A673 (cell line): ENCODE results near the gene SPTAN1. TPM values are rescaled to one million over a fixed set of nuclear protein-coding genes. Genes with fewer than 3 reads are reported as not detected.

ENCODE experiments used
- BruUV-seq: library from RNA; stranded (reverse); fragments of 400-500 nt; replicated peaks from 2 replicates; lab custom pipeline; 2021; lab: Mats Ljungman, UMichigan
- CTCF ChIA-PET: fragments of 300-600 bp; sonication (Branson Sonifier 250); formaldehyde crosslinking; loops from one replicate; lab custom pipeline; 2022; ENCODE audit warnings: antibody characterized with exemption; lab: Charles Lee
- POLR2A ChIA-PET: fragments of 300-600 bp; sonication (Branson Sonifier 250); formaldehyde crosslinking; loops from one replicate; lab custom pipeline; 2022; ENCODE audit warnings: antibody characterized with exemption; ENCODE audit not compliant: low non-redundant PET; lab: Charles Lee
- DNase-seq: peaks from one replicate; pipeline ENCODE4 v3.0.0-alpha.2; 2015; ENCODE audit warnings: low spot score
- H3K27ac ChIP-seq: fragments of 200-600 bp; sonication (generic); 2 replicates; pipeline ENCODE4 v1.5.1; 2016; ENCODE audit warnings: mixed run types, low read depth, mild to moderate bottlenecking, mixed read lengths, antibody characterized with exemption, low read length; ENCODE audit not compliant: poor library complexity, severe bottlenecking
- H3K27me3 ChIP-seq: fragments of 200-600 bp; sonication (generic); replicated peaks from 2 replicates; pipeline ENCODE4 v1.6.1; 2017; ENCODE audit warnings: mixed run types, low read depth, mild to moderate bottlenecking, mixed read lengths, antibody characterized with exemption, low read length; ENCODE audit not compliant: insufficient read depth, poor library complexity
- H3K36me3 ChIP-seq: fragments of 200-600 bp; sonication (generic); 2 replicates; pipeline ENCODE4 v1.6.1; 2016; ENCODE audit warnings: mixed run types, mild to moderate bottlenecking, mixed read lengths, antibody characterized with exemption, low read length; ENCODE audit not compliant: insufficient read depth, poor library complexity, severe bottlenecking
- H3K4me1 ChIP-seq: fragments of 200-600 bp; sonication (generic); 2 replicates; pipeline ENCODE4 v1.6.1; 2017; ENCODE audit warnings: mixed run types, mild to moderate bottlenecking, mixed read lengths, antibody characterized with exemption, low read length; ENCODE audit not compliant: insufficient read depth, poor library complexity, severe bottlenecking
- H3K4me3 ChIP-seq: fragments of 200-600 bp; sonication (generic); 2 replicates; pipeline ENCODE4 v1.5.1; 2016; ENCODE audit warnings: low read depth, mixed run types, mild to moderate bottlenecking, mixed read lengths, low read length; ENCODE audit not compliant: poor library complexity, severe bottlenecking
- H3K9me3 ChIP-seq: fragments of 200-600 bp; sonication (generic); 2 replicates; pipeline ENCODE4 v1.6.1; 2016; ENCODE audit warnings: mixed run types, low read depth, mild to moderate bottlenecking, mixed read lengths, antibody characterized with exemption, low read length; ENCODE audit not compliant: poor library complexity, severe bottlenecking
- CTCF ChIP-seq: fragments of 300-800, 200-600 bp; sonication (generic); conservative IDR thresholded peaks from 2 replicates; pipeline ENCODE4 v1.5.1; 2017; ENCODE audit warnings: low read depth, mild to moderate bottlenecking, antibody characterized with exemption, low read length, moderate library complexity, mixed read lengths
- EZH2 ChIP-seq: fragments of 200-600 bp; sonication (generic); IDR thresholded peaks from 2 replicates; pipeline ENCODE4 v1.6.1; 2017; ENCODE audit warnings: borderline replicate concordance, low read depth, mild to moderate bottlenecking, mixed read lengths, antibody characterized with exemption, low read length; ENCODE audit not compliant: poor library complexity, severe bottlenecking
- intact Hi-C: fragments of 100-400 bp; cut with micrococcal nuclease; formaldehyde crosslinking; loops from one replicate; pipeline ENCODE4 v1.10.0; 2022; ENCODE audit not compliant: unreplicated experiment
- total RNA-seq: library from RNA; stranded (reverse); gene quantifications from 2 replicates; pipeline ENCODE4 v1.2.3, GENCODE V29; 2021

Gene SPTAN1
- total RNA-seq, 1 experiment from 2014 or later = 262 TPM

DNA sequence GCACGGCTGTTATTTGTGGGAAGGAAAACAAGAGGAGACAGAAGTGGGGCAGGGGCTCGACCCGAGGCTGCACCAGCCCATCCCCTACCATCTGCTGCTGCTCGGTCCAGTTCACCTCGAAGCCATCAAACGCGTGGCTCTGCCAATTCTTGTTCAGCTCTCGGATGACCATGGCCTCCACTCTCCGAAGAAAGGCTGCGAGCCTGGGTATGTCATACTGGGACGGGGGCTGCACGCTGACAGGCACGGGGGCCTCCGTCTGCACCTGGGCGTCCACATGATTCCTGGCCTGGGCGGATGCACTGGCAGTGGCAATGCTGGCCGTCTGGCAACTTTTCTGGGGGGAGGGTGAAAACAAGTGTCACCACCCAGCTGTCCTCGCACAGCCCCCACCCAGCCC lies 88.2 kb downstream of the SPTAN1 start:
- Histone ChIP-seq H3K4me3 (no peak overlapping the region), H3K9me3 (no peaks in the 10 kb centered on the region), H3K4me1 (peaks cover 1% of the 10 kb centered on the region), H3K27ac (no peak overlapping the region), H3K36me3 (peaks cover 40% of the 10 kb centered on the region), H3K27me3 (no peaks in the 10 kb centered on the region)
- DNase-seq = no peak
- POLR2A ChIA-PET = no interaction called here
- intact Hi-C loops = no loop called here
- no TSS peak for BruUV-seq
- TF ChIP-seq CTCF = no peak
- TF ChIP-seq EZH2 = no peak
- CTCF ChIA-PET = no interaction called here

- TF ChIP-seq EZH2 (no peak), CTCF (no peak)
- no TSS peak for BruUV-seq
- Histone ChIP-seq H3K27ac (no peak overlapping the region), H3K4me3 (no peak overlapping the region), H3K9me3 (no peaks in the 10 kb centered on the region), H3K4me1 (peaks cover 5% of the 10 kb centered on the region), H3K27me3 (no peaks in the 10 kb centered on the region), H3K36me3 (peaks cover 19% of the 10 kb centered on the region)
- DNase-seq = no peak
- ChIA-PET POLR2A (interaction anchor here (0.6 kb wide), 1 partner anchor 37 kb away, joined by 4 read pairs; no protein-coding TSS in a partner anchor), CTCF (no interaction called here)
- intact Hi-C loops = no loop called here
Observed at GRCh38 chr9:128642675-128643245, 90.4 kb downstream of the SPTAN1 start.

GRCh38 chr9:128643519-128644300 lies 91.3 kb downstream of the SPTAN1 start:
- H3K4me1 ChIP-seq = peaks cover 5% of the 10 kb centered on the region
- intact Hi-C loops = no loop called here
- H3K27me3 ChIP-seq = no peaks in the 10 kb centered on the region
- ChIA-PET POLR2A (no interaction called here), CTCF (no interaction called here)
- H3K36me3 ChIP-seq = peaks cover 16% of the 10 kb centered on the region
- TF ChIP-seq CTCF (no peak), EZH2 (no peak)
- no peak for DNase-seq
- H3K9me3 ChIP-seq = no peaks in the 10 kb centered on the region
- no peak overlapping the region for H3K4me3 ChIP-seq
- no peak overlapping the region for H3K27ac ChIP-seq
- no TSS peak for BruUV-seq
